Natural killer cell (primary cell): ENCODE data around the gene METTL24. TPM values are rescaled to one million over a fixed set of nuclear protein-coding genes. Genes with fewer than 3 reads are reported as not detected.

Experiments
- ATAC-seq, 3 donors: fragments of 150-1000 bp in 2 of 3; fragments of 200-7000 bp in 1 of 3; cut with Tn5 transposase; 1 replicate in 1 of 3; 2 replicates in 2 of 3; pipeline ENCODE4 v1.10.0; 2021; ENCODE audit warnings: mild to moderate bottlenecking in 2 of 3, moderate library complexity in 2 of 3
- DNase-seq, 2 donors: peaks; one replicate each; pipeline versions ENCODE4 v3.0.0 to v3.0.0-alpha.2; 2013 to 2021; ENCODE audit warnings: mixed read lengths in 1 of 2
- H3K27ac ChIP-seq: one replicate; pipeline ENCODE4 v1.5.1; 2013; ENCODE audit warnings: mild to moderate bottlenecking, low read length
- H3K27me3 ChIP-seq: one replicate; pipeline ENCODE4 v1.6.1; 2013; ENCODE audit warnings: low read length; ENCODE audit not compliant: control insufficient read depth, insufficient read depth
- H3K36me3 ChIP-seq: one replicate; pipeline ENCODE4 v1.6.1; 2013; ENCODE audit warnings: low read length; ENCODE audit not compliant: control insufficient read depth, insufficient read depth
- H3K4me1 ChIP-seq: one replicate; pipeline ENCODE4 v1.6.1; 2013; ENCODE audit warnings: low read length; ENCODE audit not compliant: control insufficient read depth, insufficient read depth
- H3K4me3 ChIP-seq: one replicate; pipeline ENCODE4 v1.5.1; 2013; ENCODE audit warnings: low read length
- H3K9me3 ChIP-seq: one replicate; pipeline ENCODE4 v1.6.1; 2013; ENCODE audit warnings: low read length; ENCODE audit not compliant: control insufficient read depth, insufficient read depth
- H3K27ac Mint-ChIP-seq, 2 donors: one replicate each; pipeline ENCODE4 v1.8.0; 2022; ENCODE audit warnings: mild to moderate bottlenecking in 2 of 2, mixed read lengths in 2 of 2, moderate library complexity in 1 of 2
- H3K27me3 Mint-ChIP-seq, 2 donors: one replicate each; pipeline ENCODE4 v1.8.0; 2022; ENCODE audit warnings: low read depth in 2 of 2, mixed read lengths in 2 of 2
- H3K36me3 Mint-ChIP-seq: one replicate; pipeline ENCODE4 v1.8.0; 2022; ENCODE audit warnings: mixed read lengths
- H3K4me1 Mint-ChIP-seq, 2 donors: one replicate each; pipeline ENCODE4 v1.8.0; 2022; ENCODE audit warnings: mixed read lengths in 2 of 2
- H3K4me3 Mint-ChIP-seq: one replicate; pipeline ENCODE4 v1.8.0; 2022; ENCODE audit warnings: mild to moderate bottlenecking, moderate library complexity, mixed read lengths
- H3K9me3 Mint-ChIP-seq, 2 donors: one replicate each; pipeline ENCODE4 v1.8.0; 2022; ENCODE audit warnings: mixed read lengths in 2 of 2
- CTCF ChIP-seq: fragments of 200-600 bp; IDR thresholded peaks from one replicate; pipeline ENCODE4 v1.8.0; 2022; ENCODE audit warnings: antibody characterized with exemption
- WGBS: methylation state at CpG from one replicate; pipeline ENCODE4 v1.1.7; 2013; ENCODE audit warnings: missing lambda C conversion rate; ENCODE audit not compliant: insufficient coverage; 5-methylcytosine and 5-hydroxymethylcytosine counted together
- intact Hi-C: fragments of 100-400 bp; cut with micrococcal nuclease; formaldehyde crosslinking; loops from one replicate; pipeline ENCODE4 v1.14.2; 2022
- total RNA-seq, 4 donors: library from RNA; stranded (reverse); fragments of 120-200 nt in 1 of 4; gene quantifications; one replicate each; pipeline versions ENCODE4 v1.2.3 to v1.2.4, GENCODE V29; 2013 to 2022

Gene METTL24
- total RNA-seq = under 1 TPM in 2 of 3 donors, not detected in 1; 0.24 to 1.00 TPM
- total RNA-seq (2013) = 3.9 TPM

GRCh38 chr6:110357664-110358552 lies at the start of gene METTL24:
Gene METTL24 (minus strand): TSS chr6:110358349. CDS start chr6:110358272, 77 bp downstream.
- H3K4me3 ChIP-seq = peak within 1 kb of the TSS; percentile 39
- no peak for TF ChIP-seq CTCF
- Mint-ChIP-seq H3K27ac (no peak within 1 kb of the TSS), H3K9me3 (peaks cover 0 to 2% of the 10 kb centered on the region in 2 donors), H3K27me3 (peaks cover 56 to 65% of the 10 kb centered on the region in 2 donors), H3K4me1 (peaks cover 11 to 12% of the 10 kb centered on the region in 2 donors), H3K4me3 (peak within 1 kb of the TSS; percentile 81), H3K36me3 (peaks cover 8% of the 10 kb centered on the region)
- H3K9me3 ChIP-seq = no peaks in the 10 kb centered on the region
- no peak within 1 kb of the TSS for H3K27ac ChIP-seq
- H3K27me3 ChIP-seq = peaks cover 17% of the 10 kb centered on the region
- peak; percentile 54 to 72 (median 58) for ATAC-seq
- H3K36me3 ChIP-seq = no peaks in the 10 kb centered on the region
- intact Hi-C loops = no loop called here
- peaks cover 10% of the 10 kb centered on the region for H3K4me1 ChIP-seq
- WGBS = 2% methylated on average over 107 of the region's 107 CpGs
- DNase-seq = peak in 1 of 2 donors; percentile 40

- DNase-seq (no peak), ATAC-seq (no peak)
- H3K9me3 Mint-ChIP-seq = no peaks in the 10 kb centered on the region
- no peak for TF ChIP-seq CTCF
- H3K4me3 Mint-ChIP-seq = no peak overlapping the region
- WGBS = 67% methylated on average over 8 of the region's 8 CpGs
- Histone ChIP-seq H3K36me3 (no peaks in the 10 kb centered on the region), H3K27me3 (no peaks in the 10 kb centered on the region), H3K4me1 (peaks cover 3% of the 10 kb centered on the region), H3K9me3 (no peaks in the 10 kb centered on the region), H3K4me3 (no peak overlapping the region), H3K27ac (no peak overlapping the region)
- H3K27me3 Mint-ChIP-seq = peaks cover 0 to 7% of the 10 kb centered on the region in 2 donors
- H3K4me1 Mint-ChIP-seq = peaks cover 0 to 7% of the 10 kb centered on the region in 2 donors
- intact Hi-C loops = no loop called here
- H3K36me3 Mint-ChIP-seq = no peaks in the 10 kb centered on the region
- no peak overlapping the region for H3K27ac Mint-ChIP-seq
Observed at GRCh38 chr6:110404607-110405006, 46.5 kb upstream of the METTL24 start.

- no peaks in the 10 kb centered on the region for H3K36me3 Mint-ChIP-seq
- Histone ChIP-seq H3K4me1 (peaks cover 5% of the 10 kb centered on the region), H3K9me3 (no peaks in the 10 kb centered on the region), H3K4me3 (no peak overlapping the region), H3K27me3 (no peaks in the 10 kb centered on the region), H3K27ac (no peak overlapping the region), H3K36me3 (no peaks in the 10 kb centered on the region)
- intact Hi-C loops = no loop called here
- no CpG with 5 or more reads among the region's 4 CpGs for whole genome bisulfite sequencing
- H3K4me1 Mint-ChIP-seq = peaks cover 0 to 7% of the 10 kb centered on the region in 2 donors
- no peak for ATAC-seq
- no peak overlapping the region for H3K4me3 Mint-ChIP-seq
- no peak for TF ChIP-seq CTCF
- H3K27ac Mint-ChIP-seq = no peak overlapping the region
- H3K9me3 Mint-ChIP-seq = no peaks in the 10 kb centered on the region
- peaks cover 0 to 9% of the 10 kb centered on the region in 2 donors for H3K27me3 Mint-ChIP-seq
- no peak for DNase-seq
Observed at GRCh38 chr6:110401585-110402176, 43.5 kb upstream of the METTL24 start.
